Panc1 (cell line): ENCODE results near the gene CSF1R. TPM values are rescaled to one million over a fixed set of nuclear protein-coding genes. Genes with fewer than 3 reads are reported as not detected.

Source experiments
- ATAC-seq: fragments of 200-7000 bp; cut with Tn5 transposase; 2 replicates; pipeline ENCODE4 v1.9.1; 2020; ENCODE audit warnings: mild to moderate bottlenecking, moderate library complexity
- BruUV-seq: library from RNA; stranded (reverse); fragments of 400-500 nt; replicated peaks from 2 replicates; lab custom pipeline; 2021; lab: Mats Ljungman, UMichigan
- CTCF ChIA-PET: fragments of 300-600 bp; sonication (Branson Sonifier 250); formaldehyde crosslinking; loops from one replicate; lab custom pipeline; 2022; ENCODE audit warnings: antibody characterized with exemption; lab: Charles Lee
- POLR2A ChIA-PET: fragments of 300-600 bp; sonication (Branson Sonifier 250); formaldehyde crosslinking; loops from one replicate; lab custom pipeline; 2022; ENCODE audit warnings: antibody characterized with exemption; lab: Charles Lee
- DNase-seq: peaks from one replicate; pipeline ENCODE4 v3.0.0-alpha.2; 2010; ENCODE audit warnings: low read depth, low spot score
- H3K27ac ChIP-seq: 2 replicates; pipeline ENCODE4 v1.5.1; 2011; ENCODE audit warnings: mild to moderate bottlenecking, low read length, inconsistent platforms
- H3K27me3 ChIP-seq: fragments of 200-500 bp; sonication (Bioruptor generic); 2 replicates; pipeline ENCODE4 v1.6.0; 2014; ENCODE audit warnings: low read length, inconsistent platforms; ENCODE audit not compliant: control insufficient read depth, insufficient read depth
- H3K36me3 ChIP-seq: fragments of 200-500 bp; sonication (Bioruptor generic); 2 replicates; pipeline ENCODE4 v1.5.1; 2014; ENCODE audit warnings: inconsistent platforms, mild to moderate bottlenecking, low read length, moderate library complexity; ENCODE audit not compliant: control insufficient read depth, insufficient read depth
- H3K4me1 ChIP-seq: 2 replicates; pipeline ENCODE4 v1.5.1; 2011; ENCODE audit warnings: inconsistent platforms, mild to moderate bottlenecking, low read length, moderate library complexity; ENCODE audit not compliant: control insufficient read depth, insufficient read depth
- H3K4me3 ChIP-seq, 2 experiments: 2 replicates each; pipeline ENCODE4 v1.5.1; 2011 to 2012; ENCODE audit warnings: low read depth in 2 of 2, low read length in 2 of 2, mild to moderate bottlenecking in 2 of 2, inconsistent platforms in 1 of 2, moderate library complexity in 1 of 2
- H3K9me3 ChIP-seq: fragments of 200-500 bp; sonication (Bioruptor generic); 2 replicates; pipeline ENCODE4 v1.5.1; 2014; ENCODE audit warnings: low read depth, mild to moderate bottlenecking, inconsistent platforms, low read length, moderate library complexity; ENCODE audit not compliant: control insufficient read depth, insufficient read depth
- CTCF ChIP-seq: fragments of 450-650 bp; IDR thresholded peaks from 2 replicates; pipeline ENCODE4 v1.5.1; 2017; ENCODE audit warnings: mild to moderate bottlenecking
- POLR2AphosphoS5 ChIP-seq: IDR thresholded peaks from 2 replicates; pipeline ENCODE4 v1.6.1; 2012; ENCODE audit warnings: mild to moderate bottlenecking, low read depth, low read length, moderate library complexity
- REST ChIP-seq, 2 experiments: IDR thresholded peaks; 2 replicates each; pipeline ENCODE4 v1.6.1; 2011 to 2012; ENCODE audit warnings: low read depth in 2 of 2, control low read depth in 1 of 2, low read length in 1 of 2, mild to moderate bottlenecking in 1 of 2, moderate library complexity in 1 of 2; ENCODE audit not compliant: insufficient read depth in 1 of 2
- SIN3A ChIP-seq: IDR thresholded peaks from 2 replicates; pipeline ENCODE4 v1.6.1; 2012; ENCODE audit warnings: low read depth, mild to moderate bottlenecking, low read length, moderate library complexity, borderline replicate concordance; ENCODE audit not compliant: insufficient read depth
- TCF7L2 ChIP-seq: IDR thresholded peaks from 2 replicates; pipeline ENCODE4 v1.6.1; 2011; ENCODE audit warnings: mild to moderate bottlenecking, low read depth, low read length, inconsistent platforms
- in situ Hi-C: cut with HindIII; loops from 2 replicates; pipeline ENCODE4 v1.10.0; 2016; ENCODE audit warnings: low sequenced_read_pairs, low pct_unique_long_range_greater_than_20kb
- intact Hi-C: fragments of 100-400 bp; cut with micrococcal nuclease; formaldehyde crosslinking; loops from one replicate; pipeline ENCODE4 v1.10.0; 2022; ENCODE audit not compliant: unreplicated experiment
- total RNA-seq: library from RNA; stranded (reverse); gene quantifications from one replicate; pipeline ENCODE4 v1.2.1, GENCODE V29; 2021; ENCODE audit not compliant: unreplicated experiment

Gene CSF1R
- total RNA-seq, 1 experiment from 2014 or later, result 0.05 TPM

- TF ChIP-seq POLR2AphosphoS5 (no peak), REST (IDR thresholded peaks at IDR 0.05; ENCODE audit: insufficient read depth in 1 of 2, low read depth in 2 of 2, low read length in 1 of 2) (no peak), SIN3A (no peak), CTCF (no peak), TCF7L2 (no peak)
- Histone ChIP-seq H3K27me3 (no peaks in the 10 kb centered on the region), H3K36me3 (peaks cover 38% of the 10 kb centered on the region), H3K9me3 (no peaks in the 10 kb centered on the region), H3K27ac (no peak overlapping the region), H3K4me1 (no peaks in the 10 kb centered on the region), H3K4me3 (no peak overlapping the region)
- intact Hi-C loops, result no loop called here
- no peak for DNase-seq
- in situ Hi-C loops, result no loop called here
- CTCF ChIA-PET, result no interaction called here
- no TSS peak for BruUV-seq
- ATAC-seq, result no peak
- POLR2A ChIA-PET, result no interaction called here
Observed at GRCh38 chr5:150046031-150046430, 40.3 kb downstream of the CSF1R start.

- Histone ChIP-seq H3K27me3 (no peaks in the 10 kb centered on the region), H3K4me1 (no peaks in the 10 kb centered on the region), H3K9me3 (no peaks in the 10 kb centered on the region), H3K27ac (no peak overlapping the region), H3K36me3 (peaks cover 39% of the 10 kb centered on the region), H3K4me3 (no peak overlapping the region)
- POLR2A ChIA-PET, result no interaction called here
- ATAC-seq (0 out of 2 replicates have a peak, but pooled peaks have one; percentile 35), DNase-seq (no peak)
- CTCF ChIA-PET, result no interaction called here
- intact Hi-C loops, result no loop called here
- in situ Hi-C loops, result no loop called here
- TF ChIP-seq CTCF (no peak), SIN3A (no peak), REST (IDR thresholded peaks at IDR 0.05; ENCODE audit: insufficient read depth in 1 of 2, low read depth in 2 of 2, low read length in 1 of 2) (no peak), TCF7L2 (no peak), POLR2AphosphoS5 (no peak)
- BruUV-seq, result no TSS peak
Observed at GRCh38 chr5:150045549-150045948, 40.8 kb downstream of the CSF1R start.
